Pulmonary artery endothelial cell (primary cell): Measurements from ENCODE around the gene ECM2. TPM values are rescaled to one million over a fixed set of nuclear protein-coding genes. Genes with fewer than 3 reads are reported as not detected.

ENCODE experiments used
- DNase-seq: peaks from one replicate; pipeline ENCODE4 v3.0.0-alpha.2; 2011; ENCODE audit warnings: low read depth, low spot score
- total RNA-seq: library from RNA; depleted of rRNA; stranded (reverse); fragments of >200 nt; gene quantifications from 2 replicates; pipeline ENCODE4 v1.2.3, GENCODE V29; 2014

Gene ECM2
- total RNA-seq, 1 donor from 2014 or later: 0.13 TPM

- no peak for DNase-seq
Measured at GRCh38 chr9:92527832-92528521, 7.8 kb downstream of the ECM2 start.

- no peak for DNase-seq
Measured at GRCh38 chr9:92527291-92527828, 8.4 kb downstream of the ECM2 start.

GRCh38 chr9:92525306-92525705 lies 10.5 kb downstream of the ECM2 start:
- no peak for DNase-seq

GRCh38 chr9:92524881-92525280 lies 10.9 kb downstream of the ECM2 start:
- DNase-seq: no peak

- DNase-seq: no peak
Measured at GRCh38 chr9:92522983-92523970, 12.5 kb downstream of the ECM2 start.

GRCh38 chr9:92520837-92521236 lies 15.0 kb downstream of the ECM2 start:
- DNase-seq: no peak

GRCh38 chr9:92518199-92518598 lies 17.6 kb downstream of the ECM2 start:
- no peak for DNase-seq

GRCh38 chr9:92517046-92517445 lies 18.7 kb downstream of the ECM2 start:
- no peak for DNase-seq

GRCh38 chr9:92516521-92516920 lies 19.3 kb downstream of the ECM2 start:
- DNase-seq: no peak

- no peak for DNase-seq
Measured at GRCh38 chr9:92514635-92515034, 21.2 kb downstream of the ECM2 start.

- no peak for DNase-seq
Measured at GRCh38 chr9:92513349-92513748, 22.4 kb downstream of the ECM2 start.

GRCh38 chr9:92512622-92513021 lies 23.2 kb downstream of the ECM2 start:
- DNase-seq: no peak

GRCh38 chr9:92510747-92511146 lies 25.0 kb downstream of the ECM2 start:
- no peak for DNase-seq

GRCh38 chr9:92509050-92509449 lies 26.7 kb downstream of the ECM2 start:
- DNase-seq: no peak

- DNase-seq: no peak
Measured at GRCh38 chr9:92508018-92508820, 27.6 kb downstream of the ECM2 start.

GRCh38 chr9:92507496-92507895 lies 28.3 kb downstream of the ECM2 start:
- DNase-seq: no peak

GRCh38 chr9:92507005-92507404 lies 28.8 kb downstream of the ECM2 start:
- no peak for DNase-seq

GRCh38 chr9:92506184-92506857 lies 29.5 kb downstream of the ECM2 start:
- no peak for DNase-seq

- no peak for DNase-seq
Measured at GRCh38 chr9:92504881-92505280, 30.9 kb downstream of the ECM2 start.

- no peak for DNase-seq
Measured at GRCh38 chr9:92503156-92503555, 32.6 kb downstream of the ECM2 start.
